C4-2B (cell line): ENCODE measurements around the gene KLHL14.

Experiments used
- H3K27ac ChIP-seq: fragments of 450-650 bp; 2 replicates; pipeline ENCODE4 v1.5.1; 2017
- CTCF ChIP-seq: fragments of 450-650 bp; conservative IDR thresholded peaks from 2 replicates; pipeline ENCODE4 v1.5.1; 2017; ENCODE audit warnings: mild to moderate bottlenecking
- ZFX ChIP-seq: fragments of 450-650 bp; IDR thresholded peaks from 2 replicates; pipeline ENCODE4 v1.6.1; 2017

The KLHL14 gene

DNA sequence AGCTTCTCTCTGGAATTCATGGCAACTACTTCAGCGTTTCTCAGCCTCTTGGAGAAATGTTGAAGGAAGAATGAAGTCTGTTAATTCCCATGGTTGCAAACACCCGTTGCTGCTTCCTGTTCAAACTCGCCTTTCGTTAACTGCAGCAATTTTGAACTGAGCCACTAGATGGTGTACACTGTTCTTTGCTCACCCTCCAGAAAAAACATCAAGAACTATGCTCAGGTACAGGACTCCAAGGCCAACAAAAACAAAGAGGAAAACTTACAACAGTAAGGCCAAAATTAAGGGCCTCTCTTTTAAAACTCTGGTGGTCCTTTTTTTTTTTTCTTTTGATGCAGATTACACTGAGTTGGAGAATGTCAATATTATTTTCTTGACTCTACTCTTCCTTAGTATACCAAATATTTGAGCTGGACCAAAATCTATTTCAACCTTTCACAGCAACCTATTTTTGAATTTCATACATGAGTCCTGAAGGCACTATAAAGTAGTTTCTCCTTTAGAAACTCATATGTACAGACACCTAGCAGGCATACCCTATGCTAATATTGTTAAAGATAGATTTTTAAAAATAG, 58.2 kb downstream of the KLHL14 start:
- H3K27ac ChIP-seq, result no peak overlapping the region
- TF ChIP-seq CTCF, result peak; percentile 80
- no peak for TF ChIP-seq ZFX

GRCh38 chr18:32712860-32713259, 60.0 kb downstream of the KLHL14 start:
- no peak for TF ChIP-seq CTCF
- no peak for TF ChIP-seq ZFX
- no peak overlapping the region for H3K27ac ChIP-seq

DNA sequence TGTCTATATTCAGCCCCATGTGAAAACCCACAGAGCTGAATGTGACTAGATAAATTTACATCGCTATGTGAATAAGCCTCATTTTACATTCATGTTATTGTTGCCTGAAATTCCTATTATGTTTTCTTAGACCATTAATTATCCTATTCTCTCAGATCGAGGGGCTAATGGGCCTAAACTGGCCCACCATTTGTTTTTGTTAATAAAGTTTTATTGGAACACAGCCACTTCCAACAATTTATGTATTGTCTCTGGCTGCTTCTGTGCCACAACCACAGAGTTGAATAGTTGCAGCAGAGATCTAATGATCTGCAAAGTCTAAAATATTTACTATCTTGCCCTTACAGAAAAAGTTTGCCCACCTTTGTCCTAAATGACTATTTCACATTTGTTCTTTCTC, 61.0 kb downstream of the KLHL14 start:
- H3K27ac ChIP-seq, result no peak overlapping the region
- TF ChIP-seq CTCF, result no peak
- TF ChIP-seq ZFX, result no peak

DNA sequence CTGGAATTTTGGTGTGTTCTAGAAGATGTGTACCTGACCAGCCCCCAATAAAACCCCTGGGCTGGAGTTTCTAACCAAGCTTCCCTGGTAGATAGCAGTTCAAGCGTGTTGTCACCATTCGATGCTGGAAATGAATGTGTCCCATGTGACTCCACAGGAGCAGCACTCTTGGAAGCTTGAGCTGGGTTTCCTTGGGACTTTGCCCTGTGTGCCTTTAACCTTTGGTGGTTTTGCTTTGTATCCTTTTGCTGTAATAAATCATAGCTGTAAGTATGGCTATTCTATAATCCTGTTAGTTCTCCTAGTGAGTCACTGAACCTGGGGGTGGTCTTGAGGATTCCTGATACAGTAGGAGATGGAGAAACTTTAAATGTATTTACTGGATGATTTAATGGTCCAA, 65.2 kb downstream of the KLHL14 start:
- no peak overlapping the region for H3K27ac ChIP-seq
- no peak for TF ChIP-seq ZFX
- TF ChIP-seq CTCF, result no peak

- TF ChIP-seq ZFX (no peak), CTCF (no peak)
- H3K27ac ChIP-seq, result no peak overlapping the region
Observed at GRCh38 chr18:32707147-32707546, 65.7 kb downstream of the KLHL14 start.

- H3K27ac ChIP-seq, result no peak overlapping the region
- TF ChIP-seq CTCF, result no peak
Observed at GRCh38 chr18:32701313-32701712, 71.5 kb downstream of the KLHL14 start.

DNA sequence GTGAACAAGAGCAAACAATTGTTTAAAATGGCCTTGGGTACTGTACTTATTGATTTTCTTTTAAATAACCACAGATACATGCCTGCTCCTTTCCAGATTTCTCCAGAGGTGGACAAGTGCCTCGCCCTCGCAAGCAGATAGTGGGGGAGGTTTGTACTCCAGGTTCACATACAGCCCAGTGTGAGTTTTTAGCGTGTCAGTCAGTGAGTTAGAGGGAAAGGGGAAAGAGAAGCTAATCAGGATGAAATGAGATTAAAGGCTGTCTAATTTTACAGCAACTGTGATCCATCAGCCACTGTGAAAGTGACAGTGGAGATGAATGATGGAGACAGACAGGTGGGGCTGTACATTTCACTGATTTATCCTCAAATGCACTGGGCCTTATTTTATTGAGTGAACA, 74.7 kb downstream of the KLHL14 start:
- TF ChIP-seq CTCF, result no peak
- TF ChIP-seq ZFX, result no peak
- no peak overlapping the region for H3K27ac ChIP-seq
